Trophoblast cell (in vitro differentiated cells and primary cell): Measurements from ENCODE around the gene PLEKHG5.

Source experiments
- DNase-seq, 2 donors: peaks; one replicate each; pipeline ENCODE4 v3.0.0-alpha.2; 2016
- H2AFZ ChIP-seq: 2 replicates; pipeline ENCODE4 v1.6.1; 2013; ENCODE audit warnings: low read length, moderate library complexity, mild to moderate bottlenecking; ENCODE audit not compliant: insufficient read depth, poor library complexity
- H2AK5ac ChIP-seq: 2 replicates; pipeline ENCODE4 v1.6.1; 2013; ENCODE audit warnings: mild to moderate bottlenecking, low read length
- H2BK120ac ChIP-seq: 2 replicates; pipeline ENCODE4 v1.6.1; 2013; ENCODE audit warnings: low read length, mild to moderate bottlenecking, moderate library complexity; ENCODE audit not compliant: insufficient read depth, poor library complexity
- H2BK12ac ChIP-seq: 2 replicates; pipeline ENCODE4 v1.6.1; 2013; ENCODE audit warnings: mild to moderate bottlenecking, low read length, moderate library complexity
- H2BK5ac ChIP-seq: 2 replicates; pipeline ENCODE4 v1.6.1; 2013; ENCODE audit warnings: low read length, low read depth, moderate library complexity, mild to moderate bottlenecking; ENCODE audit not compliant: poor library complexity
- H3K14ac ChIP-seq: 2 replicates; pipeline ENCODE4 v1.6.1; 2013; ENCODE audit warnings: mild to moderate bottlenecking, low read length
- H3K18ac ChIP-seq: 2 replicates; pipeline ENCODE4 v1.6.1; 2013; ENCODE audit warnings: mild to moderate bottlenecking, low read length
- H3K23ac ChIP-seq: 2 replicates; pipeline ENCODE4 v1.6.1; 2013; ENCODE audit warnings: low read length
- H3K27ac ChIP-seq: 2 replicates; pipeline ENCODE4 v1.5.1; 2013; ENCODE audit warnings: low read depth, mild to moderate bottlenecking, inconsistent platforms, low read length, moderate library complexity
- H3K27me3 ChIP-seq: 2 replicates; pipeline ENCODE4 v1.6.1; 2013; ENCODE audit warnings: inconsistent platforms, mild to moderate bottlenecking, low read length, moderate library complexity; ENCODE audit not compliant: insufficient read depth
- H3K36me3 ChIP-seq, 2 experiments: 1 replicate in 1 of 2; 2 replicates in 1 of 2; pipeline ENCODE4 v1.6.1; 2013; ENCODE audit warnings: low read length in 2 of 2, mild to moderate bottlenecking in 2 of 2, moderate library complexity in 1 of 2; ENCODE audit not compliant: insufficient read depth in 2 of 2, control insufficient read depth in 1 of 2
- H3K4ac ChIP-seq: 2 replicates; pipeline ENCODE4 v1.6.1; 2013; ENCODE audit warnings: low read depth, mild to moderate bottlenecking, low read length, moderate library complexity
- H3K4me1 ChIP-seq, 2 experiments: 1 replicate in 1 of 2; 2 replicates in 1 of 2; pipeline ENCODE4 v1.6.1; 2013; ENCODE audit warnings: low read length in 2 of 2, mild to moderate bottlenecking in 2 of 2, moderate library complexity in 1 of 2; ENCODE audit not compliant: insufficient read depth in 2 of 2, control insufficient read depth in 1 of 2
- H3K4me2 ChIP-seq: 2 replicates; pipeline ENCODE4 v1.6.1; 2013; ENCODE audit warnings: inconsistent platforms, mild to moderate bottlenecking, low read length, moderate library complexity
- H3K4me3 ChIP-seq: 2 replicates; pipeline ENCODE4 v1.5.1; 2013; ENCODE audit warnings: mild to moderate bottlenecking, low read depth, low read length, inconsistent platforms
- H3K79me1 ChIP-seq: one replicate; pipeline ENCODE4 v1.6.1; 2013; ENCODE audit warnings: low read length
- H3K79me2 ChIP-seq: 2 replicates; pipeline ENCODE4 v1.6.1; 2013; ENCODE audit warnings: low read length, mild to moderate bottlenecking; ENCODE audit not compliant: control insufficient read depth, insufficient read depth, poor library complexity
- H3K9ac ChIP-seq: 2 replicates; pipeline ENCODE4 v1.6.1; 2013; ENCODE audit warnings: mild to moderate bottlenecking, low read length
- H3K9me3 ChIP-seq: 2 replicates; pipeline ENCODE4 v1.6.1; 2013; ENCODE audit warnings: low read depth, mild to moderate bottlenecking, control low read depth, inconsistent platforms, low read length; ENCODE audit not compliant: insufficient read depth
- H4K12ac ChIP-seq: 2 replicates; pipeline ENCODE4 v1.6.1; 2013; ENCODE audit warnings: low read depth, mild to moderate bottlenecking, low read length, moderate library complexity
- H4K8ac ChIP-seq: 2 replicates; pipeline ENCODE4 v1.6.1; 2013; ENCODE audit warnings: low read depth, mild to moderate bottlenecking, low read length, moderate library complexity
- H4K91ac ChIP-seq: one replicate; pipeline ENCODE4 v1.6.1; 2013; ENCODE audit warnings: low read depth, mild to moderate bottlenecking, low read length, moderate library complexity
- WGBS: extraction: QIAGEN DNeasy Blood & Tissue Kit; methylation state at CpG from one replicate; pipeline ENCODE4 v1.1.7; 2013; ENCODE audit warnings: missing lambda C conversion rate; ENCODE audit not compliant: insufficient read length, insufficient coverage; ENCODE audit errors: extremely low coverage; 5-methylcytosine and 5-hydroxymethylcytosine counted together

The PLEKHG5 gene

DNA sequence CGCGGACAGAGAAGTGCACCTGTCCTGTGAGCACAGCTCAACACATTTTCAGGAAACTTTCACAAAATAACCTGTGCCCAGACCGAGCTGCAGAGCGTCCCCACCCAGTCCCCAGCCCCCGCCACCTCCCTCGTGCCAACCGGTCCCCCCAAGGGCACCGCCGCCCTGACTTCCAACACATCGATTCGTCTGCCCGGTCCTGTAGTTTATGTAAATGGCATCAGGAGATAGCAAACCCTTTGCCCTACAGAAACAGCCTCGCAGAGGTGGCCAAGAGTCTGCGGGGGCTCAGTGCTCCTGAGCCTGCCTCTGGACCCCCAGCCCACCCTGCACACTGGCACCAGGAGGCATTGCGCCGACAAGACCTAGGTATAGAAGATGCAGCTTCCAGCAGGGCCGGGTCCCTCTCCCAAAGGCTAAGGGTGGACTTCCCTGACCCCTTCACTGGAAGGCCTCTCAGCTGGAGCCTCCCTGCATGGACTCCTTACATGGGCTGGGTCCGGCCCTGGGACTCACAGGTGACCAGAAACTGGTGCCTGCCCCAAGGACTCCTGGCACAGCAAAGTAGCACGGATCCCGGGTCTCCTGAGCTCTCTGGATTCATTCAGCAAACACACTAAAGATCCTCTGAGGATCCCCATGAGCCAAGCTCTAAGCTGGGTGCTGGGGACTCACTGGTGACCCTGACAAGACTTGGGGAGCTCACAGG, 6.6 kb upstream of the PLEKHG5 start:
- H4K91ac ChIP-seq = no peak overlapping the region
- H2BK12ac ChIP-seq = no peak overlapping the region
- no peak overlapping the region for H3K4ac ChIP-seq
- peaks cover 20 to 34% of the 10 kb centered on the region in 2 experiments for H3K4me1 ChIP-seq
- no peak overlapping the region for H4K12ac ChIP-seq
- no peaks in the 10 kb centered on the region for H3K9me3 ChIP-seq
- no peaks in the 10 kb centered on the region for H3K27me3 ChIP-seq
- peak overlapping the region; percentile 93 for H3K4me2 ChIP-seq
- no peak for DNase-seq
- H3K14ac ChIP-seq = no peak overlapping the region
- H3K79me2 ChIP-seq = peaks cover 6% of the 10 kb centered on the region
- H4K8ac ChIP-seq = no peak overlapping the region
- no peak overlapping the region for H3K23ac ChIP-seq
- H3K9ac ChIP-seq = no peak overlapping the region
- no peak overlapping the region for H3K27ac ChIP-seq
- peaks cover 13% of the 10 kb centered on the region for H3K79me1 ChIP-seq
- H2AFZ ChIP-seq = peak overlapping the region; percentile 7
- no peak overlapping the region for H3K18ac ChIP-seq
- H2BK5ac ChIP-seq = no peak overlapping the region
- H3K4me3 ChIP-seq = no peak overlapping the region
- H2BK120ac ChIP-seq = no peak overlapping the region
- no CpG with 5 or more reads among the region's 20 CpGs for WGBS
- H3K36me3 ChIP-seq = peaks cover 0 to 8% of the 10 kb centered on the region in 2 experiments
- H2AK5ac ChIP-seq = no peak overlapping the region

DNA sequence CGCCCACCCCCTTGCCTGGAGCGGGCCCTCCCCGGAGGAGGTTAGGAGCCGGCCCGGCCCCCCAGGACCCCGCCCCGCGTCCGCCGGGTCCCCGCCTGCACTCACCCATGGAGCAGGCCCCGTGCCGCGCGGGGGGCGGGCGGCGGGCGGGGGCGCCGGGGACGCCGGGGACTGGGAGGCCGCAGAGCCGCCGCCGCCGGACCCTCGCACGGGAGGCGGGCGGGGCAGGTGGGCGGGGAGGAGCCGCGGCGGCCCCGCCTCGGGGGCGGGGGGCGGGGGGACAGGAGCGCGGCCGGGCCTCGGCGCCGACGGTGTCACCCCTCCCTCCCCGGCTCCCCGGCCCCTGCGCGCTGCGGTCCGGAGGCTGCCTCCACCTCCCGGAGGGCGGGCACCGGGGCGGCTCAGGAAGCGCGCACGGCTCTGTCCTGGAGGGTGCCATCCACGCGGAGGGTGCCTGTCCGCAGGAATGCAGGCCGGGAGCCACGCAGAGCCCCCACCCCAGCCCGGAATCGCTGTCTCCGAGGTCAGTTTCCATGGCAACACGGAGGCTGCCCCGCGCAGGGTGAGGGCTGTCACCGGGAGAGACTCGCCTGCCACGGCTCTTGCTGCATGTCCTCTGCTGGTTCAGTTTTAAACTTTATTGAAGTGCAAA, 5.9 kb upstream of the PLEKHG5 start:
- Histone ChIP-seq H2BK120ac (peak overlapping the region; percentile 69), H2AFZ (peak overlapping the region; percentile 7), H3K9me3 (no peaks in the 10 kb centered on the region), H4K91ac (peak overlapping the region; percentile 77), H2BK12ac (no peak overlapping the region), H3K23ac (no peak overlapping the region), H3K4me1 (peaks cover 20 to 34% of the 10 kb centered on the region in 2 experiments), H3K9ac (no peak overlapping the region), H3K79me1 (peaks cover 13% of the 10 kb centered on the region), H2BK5ac (peak overlapping the region; percentile 33), H4K8ac (peak overlapping the region; percentile 55), H3K27me3 (no peaks in the 10 kb centered on the region), H2AK5ac (no peak overlapping the region), H3K4me2 (peak overlapping the region; percentile 93), H3K4me3 (peak overlapping the region; percentile 80), H3K18ac (peak overlapping the region; percentile 68), H3K27ac (no peak overlapping the region), H3K14ac (peak overlapping the region; percentile 54), H4K12ac (no peak overlapping the region), H3K36me3 (peaks cover 2 to 10% of the 10 kb centered on the region in 2 experiments), H3K79me2 (peaks cover 6% of the 10 kb centered on the region), H3K4ac (no peak overlapping the region)
- DNase-seq = peak; percentile 62 to 75
- WGBS = no CpG with 5 or more reads among the region's 74 CpGs

DNA sequence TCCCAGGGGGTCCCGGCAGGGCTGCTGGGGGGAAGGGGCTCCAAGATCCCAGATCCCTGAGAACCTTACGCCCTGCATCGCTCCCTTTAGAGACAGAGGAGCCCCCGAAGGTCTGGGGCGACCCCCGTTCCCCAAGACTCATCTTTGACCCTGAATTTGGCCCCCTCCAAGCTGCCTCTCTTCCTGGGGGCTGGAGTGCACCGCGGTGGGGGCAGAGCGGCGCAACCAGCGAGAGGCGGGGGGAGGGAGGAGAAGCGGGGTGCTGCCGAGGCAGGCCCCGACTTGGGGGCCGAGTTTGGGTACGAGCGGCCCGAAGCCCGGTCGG, 5.4 kb upstream of the PLEKHG5 start:
- H3K4me2 ChIP-seq = peak overlapping the region; percentile 93
- no CpG with 5 or more reads among the region's 21 CpGs for WGBS
- H3K23ac ChIP-seq = no peak overlapping the region

DNA sequence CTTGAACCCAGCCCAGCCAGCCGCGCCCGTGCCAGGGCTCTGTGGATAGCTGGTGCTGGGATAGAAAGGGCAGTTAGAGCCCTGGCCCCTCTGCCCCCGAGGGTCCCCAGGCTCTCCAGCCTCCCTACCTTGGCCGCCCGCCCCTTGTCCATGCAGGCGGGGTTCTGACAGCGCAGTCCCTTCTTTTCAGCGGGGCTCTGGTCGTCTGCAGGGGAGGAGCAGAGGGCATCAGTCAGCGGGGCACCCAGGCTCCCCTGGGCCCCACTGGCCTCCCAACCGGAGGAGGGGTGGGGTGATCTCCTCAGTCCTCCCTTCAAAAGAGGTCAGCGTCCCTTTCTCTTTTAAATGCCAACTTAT, 4.9 kb upstream of the PLEKHG5 start:
- H3K9ac ChIP-seq = peak overlapping the region; percentile 36
- H3K9me3 ChIP-seq = peaks cover 2% of the 10 kb centered on the region

More for the DNA sequence above, 5.4 kb upstream of the PLEKHG5 start:
- peak overlapping the region; percentile 69 for H2BK120ac ChIP-seq
- H2BK12ac ChIP-seq = no peak overlapping the region
- peak overlapping the region; percentile 33 for H2BK5ac ChIP-seq
- peaks cover 5 to 10% of the 10 kb centered on the region in 2 experiments for H3K36me3 ChIP-seq
- H3K4me3 ChIP-seq = peak overlapping the region; percentile 80
- H4K12ac ChIP-seq = no peak overlapping the region
- peak overlapping the region; percentile 41 for H4K8ac ChIP-seq
- H3K79me1 ChIP-seq = peaks cover 16% of the 10 kb centered on the region
- H2AFZ ChIP-seq = no peak overlapping the region
- no peak for DNase-seq
- peaks cover 9% of the 10 kb centered on the region for H3K79me2 ChIP-seq
- peak overlapping the region; percentile 54 for H3K14ac ChIP-seq
- peak overlapping the region; percentile 83 for H3K9ac ChIP-seq
- H3K4me1 ChIP-seq = peaks cover 25 to 36% of the 10 kb centered on the region in 2 experiments
- H4K91ac ChIP-seq = peak overlapping the region; percentile 77
- H2AK5ac ChIP-seq = peak overlapping the region; percentile 34
- H3K27me3 ChIP-seq = no peaks in the 10 kb centered on the region
- peaks cover 2% of the 10 kb centered on the region for H3K9me3 ChIP-seq
- H3K18ac ChIP-seq = peak overlapping the region; percentile 68
- no peak overlapping the region for H3K4ac ChIP-seq
- no peak overlapping the region for H3K27ac ChIP-seq

More for the DNA sequence above, 4.9 kb upstream of the PLEKHG5 start:
- Histone ChIP-seq H3K27me3 (no peaks in the 10 kb centered on the region), H4K12ac (peak overlapping the region; percentile 9), H3K27ac (no peak overlapping the region), H2BK12ac (no peak overlapping the region), H2AK5ac (no peak overlapping the region), H4K8ac (no peak overlapping the region), H3K14ac (peak overlapping the region; percentile 16), H3K79me2 (peaks cover 9% of the 10 kb centered on the region), H4K91ac (peak overlapping the region; percentile 2), H3K4me1 (peaks cover 30 to 39% of the 10 kb centered on the region in 2 experiments), H3K4me2 (peak overlapping the region; percentile 93), H3K18ac (peak overlapping the region; percentile 5), H2BK120ac (peak overlapping the region; percentile 6), H2BK5ac (no peak overlapping the region), H2AFZ (no peak overlapping the region), H3K23ac (no peak overlapping the region), H3K4me3 (peak overlapping the region; percentile 55), H3K36me3 (peaks cover 5 to 10% of the 10 kb centered on the region in 2 experiments), H3K4ac (no peak overlapping the region), H3K79me1 (peaks cover 19% of the 10 kb centered on the region)
- WGBS = no CpG with 5 or more reads among the region's 13 CpGs
- no peak for DNase-seq
